CD14-positive monocyte (primary cell): ENCODE measurements around the gene GPR142. TPM values are rescaled to one million over a fixed set of nuclear protein-coding genes. Genes with fewer than 3 reads are reported as not detected.

Experiments used
- DNase-seq, 3 donors: peaks; one replicate each; pipeline ENCODE4 v3.0.0-alpha.2; 2011 to 2022
- H2AFZ ChIP-seq: 2 replicates; pipeline ENCODE4 v1.6.0; 2012; ENCODE audit warnings: mild to moderate bottlenecking, low read depth, low read length, inconsistent platforms; ENCODE audit not compliant: insufficient read depth, poor library complexity, severe bottlenecking
- H3K27ac ChIP-seq, 2 donors: 1 replicate in 1 of 2; 2 replicates in 1 of 2; pipeline ENCODE4 v1.5.1; 2012 to 2013; ENCODE audit warnings: low read length in 2 of 2, control low read depth in 1 of 2, inconsistent platforms in 1 of 2, low read depth in 1 of 2, mild to moderate bottlenecking in 1 of 2
- H3K27me3 ChIP-seq, 2 donors: one replicate each; pipeline versions ENCODE4 v1.6.0 to v1.6.1; 2011 to 2013; ENCODE audit warnings: low read length in 2 of 2; ENCODE audit not compliant: control insufficient read depth in 2 of 2, insufficient read depth in 2 of 2
- H3K36me3 ChIP-seq, 2 donors: replicated peaks in 1 of 2; 1 replicate in 1 of 2; 2 replicates in 1 of 2; pipeline versions ENCODE4 v1.5.1 to v1.6.1; 2012 to 2013; ENCODE audit warnings: low read length in 2 of 2, control low read depth in 1 of 2, inconsistent platforms in 1 of 2, mild to moderate bottlenecking in 1 of 2; ENCODE audit not compliant: insufficient read depth in 2 of 2, control insufficient read depth in 1 of 2
- H3K4me1 ChIP-seq, 2 donors: 1 replicate in 1 of 2; 2 replicates in 1 of 2; pipeline versions ENCODE4 v1.5.1 to v1.6.1; 2012 to 2013; ENCODE audit warnings: low read length in 2 of 2, control low read depth in 1 of 2, inconsistent platforms in 1 of 2, mild to moderate bottlenecking in 1 of 2, moderate library complexity in 1 of 2; ENCODE audit not compliant: insufficient read depth in 2 of 2, control insufficient read depth in 1 of 2
- H3K4me2 ChIP-seq: replicated peaks from 2 replicates; pipeline ENCODE3; 2012; ENCODE audit warnings: low read length, moderate library complexity, mild to moderate bottlenecking; ENCODE audit not compliant: poor library complexity, severe bottlenecking; ENCODE audit errors: extremely low read depth
- H3K4me3 ChIP-seq, 3 experiments: fragments of 200-600 bp in 1 of 3; sonication (generic) in 1 of 3; replicated peaks in 1 of 3; 1 replicate in 2 of 3; 2 replicates in 1 of 3; pipeline ENCODE4 v1.5.1; 2011 to 2013; ENCODE audit warnings: low read length in 3 of 3, mild to moderate bottlenecking in 3 of 3, control low read depth in 2 of 3, low read depth in 2 of 3, inconsistent platforms in 1 of 3, moderate library complexity in 1 of 3
- H3K79me2 ChIP-seq: 2 replicates; pipeline ENCODE4 v1.6.0; 2012; ENCODE audit warnings: mild to moderate bottlenecking, control low read depth, inconsistent platforms, low read length, moderate library complexity; ENCODE audit not compliant: insufficient read depth
- H3K9ac ChIP-seq: 2 replicates; pipeline ENCODE4 v1.6.0; 2017; ENCODE audit warnings: low read length, mild to moderate bottlenecking; ENCODE audit not compliant: insufficient read depth, poor library complexity, severe bottlenecking
- H3K9me3 ChIP-seq, 2 donors: replicated peaks in 1 of 2; 1 replicate in 1 of 2; 2 replicates in 1 of 2; pipeline versions ENCODE4 v1.5.1 to v1.6.1; 2012 to 2013; ENCODE audit warnings: low read length in 2 of 2, control low read depth in 1 of 2; ENCODE audit not compliant: control insufficient read depth in 1 of 2, insufficient read depth in 1 of 2
- H4K20me1 ChIP-seq: 2 replicates; pipeline ENCODE4 v1.6.0; 2012; ENCODE audit warnings: mild to moderate bottlenecking, low read length, control low read depth, moderate library complexity; ENCODE audit not compliant: insufficient read depth
- H3K27ac Mint-ChIP-seq, 7 donors: one replicate each; pipeline ENCODE4 v1.8.0; 2020; ENCODE audit warnings: mild to moderate bottlenecking in 7 of 7, mixed read lengths in 7 of 7, moderate library complexity in 6 of 7, inconsistent platforms in 2 of 7
- H3K27me3 Mint-ChIP-seq, 3 donors: one replicate each; pipeline ENCODE4 v1.8.0; 2021 to 2022; ENCODE audit warnings: low read depth in 3 of 3, mild to moderate bottlenecking in 3 of 3, mixed read lengths in 3 of 3, moderate library complexity in 3 of 3, inconsistent platforms in 1 of 3
- H3K36me3 Mint-ChIP-seq, 2 donors: one replicate each; pipeline ENCODE4 v1.8.0; 2020; ENCODE audit warnings: mixed read lengths in 2 of 2, inconsistent platforms in 1 of 2, mild to moderate bottlenecking in 1 of 2
- H3K4me1 Mint-ChIP-seq: one replicate; pipeline ENCODE4 v1.8.0; 2020; ENCODE audit warnings: mild to moderate bottlenecking, mixed read lengths
- H3K4me3 Mint-ChIP-seq, 2 donors: one replicate each; pipeline ENCODE4 v1.8.0; 2020; ENCODE audit warnings: mild to moderate bottlenecking in 2 of 2, mixed read lengths in 2 of 2, moderate library complexity in 1 of 2
- H3K9me3 Mint-ChIP-seq, 7 donors: one replicate each; pipeline ENCODE4 v1.8.0; 2020 to 2022; ENCODE audit warnings: mixed read lengths in 7 of 7, mild to moderate bottlenecking in 6 of 7, moderate library complexity in 6 of 7, inconsistent platforms in 2 of 7
- WGBS: methylation state at CpG from one replicate; pipeline ENCODE4 v1.1.5; 2013; ENCODE audit warnings: missing lambda C conversion rate; ENCODE audit not compliant: insufficient coverage; 5-methylcytosine and 5-hydroxymethylcytosine counted together
- intact Hi-C, 2 donors: fragments of 100-400 bp; cut with micrococcal nuclease; formaldehyde crosslinking; loops; one replicate each; pipeline versions ENCODE4 v1.15.0 to v1.15.1; 2023
- polyA plus RNA-seq, 3 donors: library from polyadenylated mRNA; depleted of rRNA in 1 of 3; unstranded in 2 of 3; stranded (reverse) in 1 of 3; fragments of 300-500 nt in 2 of 3; fragments of >200 nt in 1 of 3; fragmentation: Illumina TruSeq in 2 of 3; gene quantifications; 1 replicate in 2 of 3; 2 replicates in 1 of 3; pipeline ENCODE4 v1.2.3, GENCODE V29; 2012 to 2021
- TF ChIP-seq, protein P1 (sequence below): fragments of 200-600 bp; IDR thresholded peaks from one replicate; pipeline ENCODE4 v1.8.0; 2022; ENCODE audit warnings: antibody characterized with exemption, mild to moderate bottlenecking

The GPR142 gene
- polyA plus RNA-seq, 3 donors, result not detected

DNA sequence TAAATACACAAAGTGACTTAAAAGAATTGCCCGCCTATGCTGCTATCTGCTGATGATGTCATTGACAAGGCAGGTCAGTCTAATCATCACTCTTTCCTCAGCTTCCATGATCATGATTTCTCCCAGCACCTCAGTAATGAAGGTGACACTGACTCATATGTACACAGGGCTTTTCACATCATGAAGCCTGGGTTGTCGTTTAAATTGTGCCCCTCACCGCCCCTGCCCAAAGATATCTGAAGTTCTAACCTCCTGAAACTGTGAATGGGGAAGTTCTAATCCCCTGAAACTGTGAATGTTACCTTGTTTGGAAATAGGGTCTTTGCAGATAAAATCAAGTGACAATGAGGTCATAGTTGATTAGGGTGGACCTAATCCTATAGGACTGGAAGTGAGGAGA is 47.2 kb downstream of the GPR142 start:
- H3K27ac Mint-ChIP-seq, result no peak overlapping the region
- peaks cover 5% of the 10 kb centered on the region for H3K4me1 Mint-ChIP-seq
- no peak overlapping the region for H3K4me3 Mint-ChIP-seq
- Histone ChIP-seq H3K4me3 (no peak overlapping the region), H3K27me3 (no peaks in the 10 kb centered on the region), H3K36me3 (no peaks in the 10 kb centered on the region), H3K9me3 (no peaks in the 10 kb centered on the region), H3K27ac (no peak overlapping the region), H3K4me1 (no peaks in the 10 kb centered on the region), H4K20me1 (no peaks in the 10 kb centered on the region), H3K79me2 (no peaks in the 10 kb centered on the region), H2AFZ (no peak overlapping the region), H3K4me2 (no peak overlapping the region), H3K9ac (no peak overlapping the region)
- no peak for DNase-seq
- 90% methylated on average over 2 of the region's 3 CpGs for WGBS
- peaks cover 0 to 4% (median 1%) of the 10 kb centered on the region in 7 donors for H3K9me3 Mint-ChIP-seq
- H3K27me3 Mint-ChIP-seq, result peaks cover 6 to 15% (median 11%) of the 10 kb centered on the region in 3 donors
- H3K36me3 Mint-ChIP-seq, result no peaks in the 10 kb centered on the region
- intact Hi-C loops, result no loop called here
- TF ChIP-seq, protein P1, sequence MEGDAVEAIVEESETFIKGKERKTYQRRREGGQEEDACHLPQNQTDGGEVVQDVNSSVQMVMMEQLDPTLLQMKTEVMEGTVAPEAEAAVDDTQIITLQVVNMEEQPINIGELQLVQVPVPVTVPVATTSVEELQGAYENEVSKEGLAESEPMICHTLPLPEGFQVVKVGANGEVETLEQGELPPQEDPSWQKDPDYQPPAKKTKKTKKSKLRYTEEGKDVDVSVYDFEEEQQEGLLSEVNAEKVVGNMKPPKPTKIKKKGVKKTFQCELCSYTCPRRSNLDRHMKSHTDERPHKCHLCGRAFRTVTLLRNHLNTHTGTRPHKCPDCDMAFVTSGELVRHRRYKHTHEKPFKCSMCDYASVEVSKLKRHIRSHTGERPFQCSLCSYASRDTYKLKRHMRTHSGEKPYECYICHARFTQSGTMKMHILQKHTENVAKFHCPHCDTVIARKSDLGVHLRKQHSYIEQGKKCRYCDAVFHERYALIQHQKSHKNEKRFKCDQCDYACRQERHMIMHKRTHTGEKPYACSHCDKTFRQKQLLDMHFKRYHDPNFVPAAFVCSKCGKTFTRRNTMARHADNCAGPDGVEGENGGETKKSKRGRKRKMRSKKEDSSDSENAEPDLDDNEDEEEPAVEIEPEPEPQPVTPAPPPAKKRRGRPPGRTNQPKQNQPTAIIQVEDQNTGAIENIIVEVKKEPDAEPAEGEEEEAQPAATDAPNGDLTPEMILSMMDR, result no peak

DNA sequence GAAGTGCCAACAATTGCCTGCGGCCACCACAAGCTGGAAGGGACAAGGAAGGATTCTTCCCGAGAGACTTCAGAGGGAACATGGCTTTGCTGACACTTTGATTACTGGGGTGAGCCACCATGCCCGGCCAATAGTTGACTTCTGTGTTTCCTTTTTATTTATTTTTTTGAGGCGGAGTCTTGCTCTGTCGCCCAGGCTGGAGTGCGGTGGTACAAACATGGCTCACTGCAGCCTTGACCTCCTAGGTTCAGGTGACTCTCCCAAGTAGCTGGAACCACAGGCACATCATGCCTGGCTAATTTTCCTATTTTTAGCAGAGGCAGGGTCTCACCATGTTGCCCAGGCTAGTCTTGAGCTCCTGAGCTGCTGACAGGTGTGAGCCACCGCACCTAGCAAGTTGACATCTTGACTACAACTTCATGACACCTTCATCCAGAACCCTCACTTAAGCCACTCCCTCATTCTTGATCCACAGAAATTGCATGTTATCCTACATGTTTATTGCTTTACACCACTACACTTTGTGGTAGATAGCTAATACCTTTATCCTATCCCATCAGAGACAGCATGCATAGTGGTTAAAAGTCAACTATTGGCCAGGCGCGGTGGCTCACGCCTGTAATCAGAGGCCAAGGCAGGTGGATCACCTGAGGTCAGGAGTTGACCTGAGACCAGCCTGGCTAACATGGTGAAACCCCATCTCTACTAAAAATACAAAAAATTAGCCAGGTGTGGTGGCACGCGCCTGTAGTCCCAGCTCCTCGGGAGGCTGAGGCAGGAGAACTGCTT is 48.5 kb downstream of the GPR142 start:
- Mint-ChIP-seq H3K27ac (peak overlapping the region in 1 of 7 donors; percentile 35), H3K4me3 (no peak overlapping the region), H3K36me3 (no peaks in the 10 kb centered on the region), H3K4me1 (peaks cover 5% of the 10 kb centered on the region), H3K27me3 (peaks cover 6 to 18% (median 15%) of the 10 kb centered on the region in 3 donors), H3K9me3 (peaks cover 0 to 4% (median 1%) of the 10 kb centered on the region in 7 donors)
- H2AFZ ChIP-seq, result no peak overlapping the region
- no peak overlapping the region for H3K27ac ChIP-seq
- H3K36me3 ChIP-seq, result no peaks in the 10 kb centered on the region
- no peaks in the 10 kb centered on the region for H4K20me1 ChIP-seq
- WGBS, result 95% methylated on average over 10 of the region's 13 CpGs
- H3K4me2 ChIP-seq, result no peak overlapping the region
- no peak for DNase-seq
- H3K4me3 ChIP-seq, result no peak overlapping the region
- TF ChIP-seq, protein P1, result no peak
- no peaks in the 10 kb centered on the region for H3K27me3 ChIP-seq
- H3K9me3 ChIP-seq, result no peaks in the 10 kb centered on the region
- H3K9ac ChIP-seq, result no peak overlapping the region
- H3K79me2 ChIP-seq, result no peaks in the 10 kb centered on the region
- no peaks in the 10 kb centered on the region for H3K4me1 ChIP-seq
- intact Hi-C loops, result no loop called here
